Caco-2 (cell line): ENCODE data around the gene TLE5. TPM values are rescaled to one million over a fixed set of nuclear protein-coding genes. Genes with fewer than 3 reads are reported as not detected.
A peak's percentile ranks its signal among the peaks of the same experiment; 100 is the strongest.

Experiments
- BruUV-seq: library from RNA; stranded (reverse); fragments of 400-500 nt; replicated peaks from 2 replicates; lab custom pipeline; 2021; lab: Mats Ljungman, UMichigan
- CTCF ChIA-PET: fragments of 300-600 bp; sonication (Branson Sonifier 250); formaldehyde crosslinking; loops from one replicate; lab custom pipeline; 2022; ENCODE audit warnings: antibody characterized with exemption; lab: Charles Lee
- POLR2A ChIA-PET: fragments of 300-600 bp; sonication (Branson Sonifier 250); formaldehyde crosslinking; loops from one replicate; lab custom pipeline; 2022; ENCODE audit warnings: antibody characterized with exemption; lab: Charles Lee
- DNase-seq, 2 experiments: peaks; one replicate each; pipeline versions ENCODE4 v3.0.0 to v3.0.0-alpha.2; 2020 to 2022
- H3K27me3 ChIP-seq: replicated peaks from 2 replicates; pipeline ENCODE4 v1.6.0; 2011; ENCODE audit warnings: low read length; ENCODE audit not compliant: control insufficient read depth, insufficient read depth
- H3K36me3 ChIP-seq: 2 replicates; pipeline ENCODE4 v1.5.1; 2011; ENCODE audit warnings: low read length; ENCODE audit not compliant: control insufficient read depth, insufficient read depth
- H3K4me1 ChIP-seq: fragments of 250-450 bp; sonication (Bioruptor Pico); 2 replicates; pipeline ENCODE4 v1.5.1; 2020; ENCODE audit warnings: mild to moderate bottlenecking
- H3K4me3 ChIP-seq: 2 replicates; pipeline ENCODE4 v1.5.1; 2011; ENCODE audit warnings: low read depth, mild to moderate bottlenecking, control low read depth, low read length
- H3K9me3 ChIP-seq: fragments of 250-450 bp; sonication (Bioruptor Pico); 2 replicates; pipeline ENCODE4 v1.5.1; 2020; ENCODE audit warnings: mild to moderate bottlenecking, moderate library complexity
- H3K27ac Mint-ChIP-seq: one replicate; pipeline ENCODE4 v1.8.0; 2022; ENCODE audit warnings: mixed read lengths; ENCODE audit not compliant: unreplicated experiment
- H3K27me3 Mint-ChIP-seq: one replicate; pipeline ENCODE4 v1.8.0; 2022; ENCODE audit warnings: mixed read lengths; ENCODE audit not compliant: insufficient read depth, unreplicated experiment
- H3K36me3 Mint-ChIP-seq: one replicate; pipeline ENCODE4 v1.8.0; 2022; ENCODE audit warnings: mild to moderate bottlenecking, mixed read lengths; ENCODE audit not compliant: insufficient read depth, unreplicated experiment
- H3K4me1 Mint-ChIP-seq: one replicate; pipeline ENCODE4 v1.8.0; 2022; ENCODE audit warnings: low read depth, mixed read lengths; ENCODE audit not compliant: unreplicated experiment
- H3K4me3 Mint-ChIP-seq: one replicate; pipeline ENCODE4 v1.8.0; 2022; ENCODE audit warnings: mild to moderate bottlenecking, moderate library complexity, mixed read lengths; ENCODE audit not compliant: unreplicated experiment
- H3K9me3 Mint-ChIP-seq: one replicate; pipeline ENCODE4 v1.8.0; 2022; ENCODE audit warnings: mixed read lengths; ENCODE audit not compliant: unreplicated experiment
- intact Hi-C: fragments of 100-400 bp; cut with micrococcal nuclease; formaldehyde crosslinking; loops from one replicate; pipeline ENCODE4 v1.10.0; 2022; ENCODE audit not compliant: unreplicated experiment
- total RNA-seq: library from RNA; stranded (reverse); gene quantifications from 2 replicates; pipeline ENCODE4 v1.2.3, GENCODE V29; 2022
- TF ChIP-seq, protein P1 (sequence below), 2 experiments: fragments of 200-600 bp in 1 of 2; IDR thresholded peaks; 1 replicate in 1 of 2; 2 replicates in 1 of 2; pipeline versions ENCODE4 v1.5.1 to v1.8.0; 2011 to 2022; ENCODE audit warnings: antibody characterized with exemption in 1 of 2, control low read depth in 1 of 2, inconsistent platforms in 1 of 2, low read depth in 1 of 2, low read length in 1 of 2, mild to moderate bottlenecking in 1 of 2, moderate library complexity in 1 of 2; ENCODE audit not compliant: insufficient read depth in 1 of 2, severe bottlenecking in 1 of 2, unreplicated experiment in 1 of 2

Gene TLE5
- total RNA-seq, 1 experiment from 2014 or later, result 132 TPM

DNA sequence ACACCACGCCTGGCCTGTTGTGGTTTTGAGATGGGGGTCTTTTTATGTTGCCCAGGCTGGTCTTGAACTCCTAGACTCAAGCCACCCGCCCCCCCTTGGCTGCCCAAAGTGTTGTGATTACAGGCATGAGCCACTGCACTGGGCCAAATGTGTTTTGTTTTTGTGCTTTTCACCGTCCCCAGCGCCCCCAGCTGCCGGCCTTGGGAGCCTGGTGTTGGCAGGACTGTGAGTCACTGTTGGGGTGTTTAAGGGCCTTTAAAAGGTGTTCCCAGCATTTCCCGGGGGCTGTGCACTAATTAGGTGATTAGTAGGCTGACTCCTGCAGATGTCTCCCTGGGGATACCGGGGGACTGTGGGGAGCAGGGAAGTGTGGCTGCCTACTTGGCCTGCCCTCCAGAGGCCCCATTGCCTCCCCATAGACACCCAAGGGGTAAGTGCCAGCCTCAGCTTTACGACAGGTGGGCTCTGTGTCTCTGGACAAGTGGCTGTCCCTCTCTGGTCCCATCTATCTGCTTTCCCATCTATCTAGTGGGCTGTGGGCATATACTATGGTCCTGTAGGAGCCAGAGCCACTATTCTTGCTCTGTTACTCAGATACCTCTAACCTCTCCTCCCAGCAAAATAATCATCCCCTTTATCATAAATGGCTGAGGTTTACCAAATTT, 11.8 kb upstream of the TLE5 start:
- TF ChIP-seq, protein P1, sequence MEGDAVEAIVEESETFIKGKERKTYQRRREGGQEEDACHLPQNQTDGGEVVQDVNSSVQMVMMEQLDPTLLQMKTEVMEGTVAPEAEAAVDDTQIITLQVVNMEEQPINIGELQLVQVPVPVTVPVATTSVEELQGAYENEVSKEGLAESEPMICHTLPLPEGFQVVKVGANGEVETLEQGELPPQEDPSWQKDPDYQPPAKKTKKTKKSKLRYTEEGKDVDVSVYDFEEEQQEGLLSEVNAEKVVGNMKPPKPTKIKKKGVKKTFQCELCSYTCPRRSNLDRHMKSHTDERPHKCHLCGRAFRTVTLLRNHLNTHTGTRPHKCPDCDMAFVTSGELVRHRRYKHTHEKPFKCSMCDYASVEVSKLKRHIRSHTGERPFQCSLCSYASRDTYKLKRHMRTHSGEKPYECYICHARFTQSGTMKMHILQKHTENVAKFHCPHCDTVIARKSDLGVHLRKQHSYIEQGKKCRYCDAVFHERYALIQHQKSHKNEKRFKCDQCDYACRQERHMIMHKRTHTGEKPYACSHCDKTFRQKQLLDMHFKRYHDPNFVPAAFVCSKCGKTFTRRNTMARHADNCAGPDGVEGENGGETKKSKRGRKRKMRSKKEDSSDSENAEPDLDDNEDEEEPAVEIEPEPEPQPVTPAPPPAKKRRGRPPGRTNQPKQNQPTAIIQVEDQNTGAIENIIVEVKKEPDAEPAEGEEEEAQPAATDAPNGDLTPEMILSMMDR (IDR thresholded peaks at IDR 0.05; ENCODE audit: insufficient read depth in 1 of 2, low read depth in 1 of 2, low read length in 1 of 2, severe bottlenecking in 1 of 2, unreplicated experiment in 1 of 2), result no peak
- H3K27ac Mint-ChIP-seq, result no peak overlapping the region
- no peaks in the 10 kb centered on the region for H3K4me1 ChIP-seq
- intact Hi-C loops, result no loop called here
- H3K36me3 ChIP-seq, result no peaks in the 10 kb centered on the region
- no peaks in the 10 kb centered on the region for H3K36me3 Mint-ChIP-seq
- H3K4me3 ChIP-seq, result no peak overlapping the region
- ChIA-PET POLR2A (no interaction called here), CTCF (no interaction called here)
- DNase-seq, result no peak
- H3K27me3 Mint-ChIP-seq, result no peaks in the 10 kb centered on the region
- H3K4me3 Mint-ChIP-seq, result no peak overlapping the region
- no TSS peak for BruUV-seq
- H3K9me3 Mint-ChIP-seq, result no peaks in the 10 kb centered on the region
- H3K9me3 ChIP-seq, result no peaks in the 10 kb centered on the region
- no peaks in the 10 kb centered on the region for H3K27me3 ChIP-seq
- peaks cover 6% of the 10 kb centered on the region for H3K4me1 Mint-ChIP-seq

DNA sequence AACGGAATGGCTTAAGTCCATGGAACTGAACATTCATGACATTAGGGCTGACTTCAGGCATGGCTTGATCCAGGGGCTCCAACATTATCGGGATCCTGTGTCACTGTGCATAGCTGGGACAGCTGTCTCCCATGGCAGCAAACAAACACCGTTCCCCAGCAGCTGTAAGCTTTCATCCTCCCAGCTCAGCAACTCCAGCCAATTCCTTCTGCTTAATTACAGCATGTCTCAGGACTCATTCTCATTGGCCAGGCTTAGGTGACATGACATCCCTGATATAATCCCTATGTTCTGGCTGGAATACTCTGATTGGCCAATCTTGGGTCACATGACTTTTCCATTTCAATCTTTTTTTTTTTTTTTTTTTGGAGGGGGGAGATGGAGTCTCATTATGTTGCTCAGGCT, 10.9 kb upstream of the TLE5 start:
- no peak overlapping the region for H3K4me3 ChIP-seq
- H3K9me3 ChIP-seq, result no peaks in the 10 kb centered on the region
- CTCF ChIA-PET, result interaction anchor here (0.7 kb wide), 1 partner anchor 36 kb away, joined by 3 read pairs; no protein-coding TSS in a partner anchor
- no peak overlapping the region for H3K4me3 Mint-ChIP-seq
- H3K4me1 Mint-ChIP-seq, result peaks cover 6% of the 10 kb centered on the region
- BruUV-seq, result no TSS peak
- intact Hi-C loops, result no loop called here
- H3K27me3 Mint-ChIP-seq, result no peaks in the 10 kb centered on the region
- DNase-seq, result peak in 1 of 2 experiments; percentile 51
- no peaks in the 10 kb centered on the region for H3K36me3 ChIP-seq
- TF ChIP-seq, protein P1 (IDR thresholded peaks at IDR 0.05; ENCODE audit: insufficient read depth in 1 of 2, low read depth in 1 of 2, low read length in 1 of 2, severe bottlenecking in 1 of 2, unreplicated experiment in 1 of 2), result no peak
- no peaks in the 10 kb centered on the region for H3K4me1 ChIP-seq
- H3K9me3 Mint-ChIP-seq, result no peaks in the 10 kb centered on the region
- POLR2A ChIA-PET, result no interaction called here
- H3K27ac Mint-ChIP-seq, result no peak overlapping the region
- no peaks in the 10 kb centered on the region for H3K36me3 Mint-ChIP-seq
- no peaks in the 10 kb centered on the region for H3K27me3 ChIP-seq

DNA sequence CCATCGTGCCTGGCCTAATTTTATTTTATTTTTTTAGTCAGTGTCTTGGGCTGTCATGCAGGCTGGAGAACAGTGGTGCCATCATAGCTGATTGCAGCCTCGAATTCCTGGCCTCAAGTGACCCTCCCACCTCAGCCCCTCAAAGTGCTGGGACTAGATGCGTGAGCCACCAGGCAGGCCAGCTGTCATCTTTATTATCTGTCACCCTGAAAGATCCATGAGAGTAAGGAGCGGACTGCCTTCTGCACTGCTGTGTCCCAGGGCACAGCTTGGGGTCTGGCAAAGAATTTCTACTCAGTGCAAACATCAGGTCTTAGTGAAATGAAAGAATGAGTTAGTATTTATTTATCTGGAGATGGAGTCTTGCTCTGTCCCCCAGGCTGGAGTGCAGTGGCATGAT, 9.5 kb upstream of the TLE5 start:
- Mint-ChIP-seq H3K27me3 (no peaks in the 10 kb centered on the region), H3K4me1 (peaks cover 6% of the 10 kb centered on the region), H3K27ac (no peak overlapping the region), H3K4me3 (no peak overlapping the region), H3K36me3 (no peaks in the 10 kb centered on the region), H3K9me3 (no peaks in the 10 kb centered on the region)
- intact Hi-C loops, result no loop called here
- no TSS peak for BruUV-seq
- Histone ChIP-seq H3K27me3 (no peaks in the 10 kb centered on the region), H3K4me3 (no peak overlapping the region), H3K9me3 (no peaks in the 10 kb centered on the region), H3K4me1 (no peaks in the 10 kb centered on the region), H3K36me3 (no peaks in the 10 kb centered on the region)
- TF ChIP-seq, protein P1 (IDR thresholded peaks at IDR 0.05; ENCODE audit: insufficient read depth in 1 of 2, low read depth in 1 of 2, low read length in 1 of 2, severe bottlenecking in 1 of 2, unreplicated experiment in 1 of 2), result no peak
- DNase-seq, result no peak
- ChIA-PET CTCF (no interaction called here), POLR2A (no interaction called here)
